Caco-2 (cell line): ENCODE results near the gene BANF2. TPM values are rescaled to one million over a fixed set of nuclear protein-coding genes. Genes with fewer than 3 reads are reported as not detected.

Experiments used
- BruUV-seq: library from RNA; stranded (reverse); fragments of 400-500 nt; replicated peaks from 2 replicates; lab custom pipeline; 2021; lab: Mats Ljungman, UMichigan
- CTCF ChIA-PET: fragments of 300-600 bp; sonication (Branson Sonifier 250); formaldehyde crosslinking; loops from one replicate; lab custom pipeline; 2022; ENCODE audit warnings: antibody characterized with exemption; lab: Charles Lee
- POLR2A ChIA-PET: fragments of 300-600 bp; sonication (Branson Sonifier 250); formaldehyde crosslinking; loops from one replicate; lab custom pipeline; 2022; ENCODE audit warnings: antibody characterized with exemption; lab: Charles Lee
- DNase-seq, 2 experiments: peaks; one replicate each; pipeline versions ENCODE4 v3.0.0 to v3.0.0-alpha.2; 2020 to 2022
- H3K27me3 ChIP-seq: replicated peaks from 2 replicates; pipeline ENCODE4 v1.6.0; 2011; ENCODE audit warnings: low read length; ENCODE audit not compliant: control insufficient read depth, insufficient read depth
- H3K36me3 ChIP-seq: 2 replicates; pipeline ENCODE4 v1.5.1; 2011; ENCODE audit warnings: low read length; ENCODE audit not compliant: control insufficient read depth, insufficient read depth
- H3K4me1 ChIP-seq: fragments of 250-450 bp; sonication (Bioruptor Pico); 2 replicates; pipeline ENCODE4 v1.5.1; 2020; ENCODE audit warnings: mild to moderate bottlenecking
- H3K4me3 ChIP-seq: 2 replicates; pipeline ENCODE4 v1.5.1; 2011; ENCODE audit warnings: low read depth, mild to moderate bottlenecking, control low read depth, low read length
- H3K9me3 ChIP-seq: fragments of 250-450 bp; sonication (Bioruptor Pico); 2 replicates; pipeline ENCODE4 v1.5.1; 2020; ENCODE audit warnings: mild to moderate bottlenecking, moderate library complexity
- H3K27ac Mint-ChIP-seq: one replicate; pipeline ENCODE4 v1.8.0; 2022; ENCODE audit warnings: mixed read lengths; ENCODE audit not compliant: unreplicated experiment
- H3K27me3 Mint-ChIP-seq: one replicate; pipeline ENCODE4 v1.8.0; 2022; ENCODE audit warnings: mixed read lengths; ENCODE audit not compliant: insufficient read depth, unreplicated experiment
- H3K36me3 Mint-ChIP-seq: one replicate; pipeline ENCODE4 v1.8.0; 2022; ENCODE audit warnings: mild to moderate bottlenecking, mixed read lengths; ENCODE audit not compliant: insufficient read depth, unreplicated experiment
- H3K4me1 Mint-ChIP-seq: one replicate; pipeline ENCODE4 v1.8.0; 2022; ENCODE audit warnings: low read depth, mixed read lengths; ENCODE audit not compliant: unreplicated experiment
- H3K4me3 Mint-ChIP-seq: one replicate; pipeline ENCODE4 v1.8.0; 2022; ENCODE audit warnings: mild to moderate bottlenecking, moderate library complexity, mixed read lengths; ENCODE audit not compliant: unreplicated experiment
- H3K9me3 Mint-ChIP-seq: one replicate; pipeline ENCODE4 v1.8.0; 2022; ENCODE audit warnings: mixed read lengths; ENCODE audit not compliant: unreplicated experiment
- CTCF ChIP-seq, 2 experiments: fragments of 200-600 bp in 1 of 2; IDR thresholded peaks; 1 replicate in 1 of 2; 2 replicates in 1 of 2; pipeline versions ENCODE4 v1.5.1 to v1.8.0; 2011 to 2022; ENCODE audit warnings: antibody characterized with exemption in 1 of 2, control low read depth in 1 of 2, inconsistent platforms in 1 of 2, low read depth in 1 of 2, low read length in 1 of 2, mild to moderate bottlenecking in 1 of 2, moderate library complexity in 1 of 2; ENCODE audit not compliant: insufficient read depth in 1 of 2, severe bottlenecking in 1 of 2, unreplicated experiment in 1 of 2
- intact Hi-C: fragments of 100-400 bp; cut with micrococcal nuclease; formaldehyde crosslinking; loops from one replicate; pipeline ENCODE4 v1.10.0; 2022; ENCODE audit not compliant: unreplicated experiment
- total RNA-seq: library from RNA; stranded (reverse); gene quantifications from 2 replicates; pipeline ENCODE4 v1.2.3, GENCODE V29; 2022

The BANF2 gene
- total RNA-seq, 1 experiment from 2014 or later: 2.1 TPM

- TSS peak; percentile 81 for BruUV-seq
- peaks cover 47% of the 10 kb centered on the region for H3K4me1 Mint-ChIP-seq
- peaks cover 22% of the 10 kb centered on the region for H3K36me3 ChIP-seq
Measured at GRCh38 chr20:17659801-17660200, 40.0 kb upstream of the BANF2 start.

GRCh38 chr20:17660667-17661066 lies 39.1 kb upstream of the BANF2 start:
- Mint-ChIP-seq H3K27ac (peak overlapping the region; percentile 83), H3K4me1 (peaks cover 47% of the 10 kb centered on the region), H3K36me3 (peaks cover 97% of the 10 kb centered on the region), H3K4me3 (peak overlapping the region; percentile 61), H3K9me3 (peaks cover 12% of the 10 kb centered on the region), H3K27me3 (no peaks in the 10 kb centered on the region)
- H3K4me3 ChIP-seq: no peak overlapping the region
- intact Hi-C loops: no loop called here
- CTCF ChIA-PET: no interaction called here
- H3K9me3 ChIP-seq: no peaks in the 10 kb centered on the region
- POLR2A ChIA-PET: no interaction called here
- no TSS peak for BruUV-seq
- no peak for TF ChIP-seq CTCF (IDR thresholded peaks at IDR 0.05; ENCODE audit: insufficient read depth in 1 of 2, low read depth in 1 of 2, low read length in 1 of 2, severe bottlenecking in 1 of 2, unreplicated experiment in 1 of 2)
- DNase-seq: peak in 1 of 2 experiments; percentile 22
- H3K36me3 ChIP-seq: peaks cover 20% of the 10 kb centered on the region
- no peaks in the 10 kb centered on the region for H3K27me3 ChIP-seq
- peaks cover 9% of the 10 kb centered on the region; the same call in 1 of the 2 replicates for H3K4me1 ChIP-seq

More at GRCh38 chr20:17659801-17660200, 40.0 kb upstream of the BANF2 start:
- DNase-seq: no peak
- no peaks in the 10 kb centered on the region for H3K27me3 ChIP-seq
- peaks cover 12% of the 10 kb centered on the region; the same call in 1 of the 2 replicates for H3K4me1 ChIP-seq
- H3K9me3 ChIP-seq: no peaks in the 10 kb centered on the region
- peak overlapping the region; percentile 61 for H3K4me3 Mint-ChIP-seq
- CTCF ChIA-PET: no interaction called here
- peaks cover 99% of the 10 kb centered on the region for H3K36me3 Mint-ChIP-seq
- H3K27ac Mint-ChIP-seq: peak overlapping the region; percentile 83
- no peaks in the 10 kb centered on the region for H3K27me3 Mint-ChIP-seq
- no peak overlapping the region for H3K4me3 ChIP-seq
- TF ChIP-seq CTCF (IDR thresholded peaks at IDR 0.05; ENCODE audit: insufficient read depth in 1 of 2, low read depth in 1 of 2, low read length in 1 of 2, severe bottlenecking in 1 of 2, unreplicated experiment in 1 of 2): no peak
- peaks cover 12% of the 10 kb centered on the region for H3K9me3 Mint-ChIP-seq
- intact Hi-C loops: no loop called here
- POLR2A ChIA-PET: no interaction called here

- peak in 1 of 2 experiments; percentile 38 for DNase-seq
- no TSS peak for BruUV-seq
- Mint-ChIP-seq H3K4me3 (no peak overlapping the region), H3K27me3 (no peaks in the 10 kb centered on the region), H3K27ac (peak overlapping the region; percentile 83), H3K4me1 (peaks cover 47% of the 10 kb centered on the region), H3K36me3 (peaks cover 97% of the 10 kb centered on the region), H3K9me3 (peaks cover 12% of the 10 kb centered on the region)
- peaks cover 9% of the 10 kb centered on the region; the same call in 1 of the 2 replicates for H3K4me1 ChIP-seq
- intact Hi-C loops: no loop called here
- POLR2A ChIA-PET: no interaction called here
- H3K27me3 ChIP-seq: no peaks in the 10 kb centered on the region
- no peaks in the 10 kb centered on the region for H3K9me3 ChIP-seq
- H3K36me3 ChIP-seq: peaks cover 20% of the 10 kb centered on the region
- no peak overlapping the region for H3K4me3 ChIP-seq
- no peak for TF ChIP-seq CTCF (IDR thresholded peaks at IDR 0.05; ENCODE audit: insufficient read depth in 1 of 2, low read depth in 1 of 2, low read length in 1 of 2, severe bottlenecking in 1 of 2, unreplicated experiment in 1 of 2)
- CTCF ChIA-PET: no interaction called here
Measured at GRCh38 chr20:17661121-17661744, 38.5 kb upstream of the BANF2 start.
